GM10266 (cell line): ENCODE measurements around the gene ITGB1BP1.

ENCODE experiments used
- DNase-seq: peaks from one replicate; pipeline ENCODE4 v3.0.0; 2012; ENCODE audit errors: extremely low spot score
- TF ChIP-seq, protein P1 (sequence below): IDR thresholded peaks from 2 replicates; pipeline ENCODE4 v1.5.1; 2012; ENCODE audit warnings: mild to moderate bottlenecking, low read depth; ENCODE audit not compliant: control insufficient read depth, insufficient read depth; ENCODE audit errors: missing control alignments

ITGB1BP1 gene, protein sequence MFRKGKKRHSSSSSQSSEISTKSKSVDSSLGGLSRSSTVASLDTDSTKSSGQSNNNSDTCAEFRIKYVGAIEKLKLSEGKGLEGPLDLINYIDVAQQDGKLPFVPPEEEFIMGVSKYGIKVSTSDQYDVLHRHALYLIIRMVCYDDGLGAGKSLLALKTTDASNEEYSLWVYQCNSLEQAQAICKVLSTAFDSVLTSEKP

DNA sequence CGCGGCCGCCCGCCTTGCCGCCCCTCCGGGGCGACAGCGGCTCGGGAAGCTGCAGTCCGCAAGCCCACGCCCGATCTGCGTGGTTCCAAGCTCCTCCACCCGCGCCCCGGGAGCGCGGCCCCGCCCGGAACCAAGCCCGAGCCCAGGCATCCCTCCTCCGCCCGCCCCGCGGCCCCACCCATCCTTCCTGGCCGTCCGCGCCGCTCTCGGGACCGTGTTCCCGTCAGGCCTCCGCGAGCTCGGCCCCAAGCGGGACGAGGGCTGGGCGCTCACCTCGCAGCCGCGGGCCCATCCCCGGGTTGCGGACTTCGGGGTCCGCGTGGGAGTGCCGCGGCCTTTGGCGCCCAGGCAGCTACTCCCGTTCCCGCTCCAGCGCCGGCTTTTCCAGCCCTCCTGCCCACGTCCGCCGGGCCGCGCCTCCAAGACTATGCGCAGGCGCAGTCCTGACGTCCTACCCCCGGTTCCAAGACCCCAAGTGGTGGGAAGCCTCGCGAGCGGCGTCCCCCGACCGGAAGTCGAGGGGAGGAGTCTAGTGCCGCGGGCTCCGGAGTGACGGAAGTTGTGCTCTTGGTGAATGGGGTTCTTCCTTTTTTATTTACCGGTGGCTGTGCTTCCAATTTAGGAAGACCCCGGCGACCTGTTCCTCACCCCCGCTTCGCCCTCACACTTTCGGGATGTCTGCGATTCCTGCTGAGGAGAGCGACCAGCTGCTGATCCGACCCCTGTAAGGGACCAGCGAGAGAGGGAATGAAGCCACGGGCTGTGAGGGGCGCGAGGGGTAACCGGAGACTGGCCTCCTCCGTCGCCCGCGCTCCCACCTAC is at the start of gene ITGB1BP1, which contains the start of gene CPSF3:
Gene ITGB1BP1 (minus strand): TSS at position 429 of the 822 bp plus-strand sequence. CDS start 4,831 bp downstream, outside the sequence.
Gene CPSF3 (plus strand): TSS at position 555 of the 822 bp plus-strand sequence. CDS start 120 bp downstream, at position 675.
- peak; percentile 98 for DNase-seq
- TF ChIP-seq, protein P1, sequence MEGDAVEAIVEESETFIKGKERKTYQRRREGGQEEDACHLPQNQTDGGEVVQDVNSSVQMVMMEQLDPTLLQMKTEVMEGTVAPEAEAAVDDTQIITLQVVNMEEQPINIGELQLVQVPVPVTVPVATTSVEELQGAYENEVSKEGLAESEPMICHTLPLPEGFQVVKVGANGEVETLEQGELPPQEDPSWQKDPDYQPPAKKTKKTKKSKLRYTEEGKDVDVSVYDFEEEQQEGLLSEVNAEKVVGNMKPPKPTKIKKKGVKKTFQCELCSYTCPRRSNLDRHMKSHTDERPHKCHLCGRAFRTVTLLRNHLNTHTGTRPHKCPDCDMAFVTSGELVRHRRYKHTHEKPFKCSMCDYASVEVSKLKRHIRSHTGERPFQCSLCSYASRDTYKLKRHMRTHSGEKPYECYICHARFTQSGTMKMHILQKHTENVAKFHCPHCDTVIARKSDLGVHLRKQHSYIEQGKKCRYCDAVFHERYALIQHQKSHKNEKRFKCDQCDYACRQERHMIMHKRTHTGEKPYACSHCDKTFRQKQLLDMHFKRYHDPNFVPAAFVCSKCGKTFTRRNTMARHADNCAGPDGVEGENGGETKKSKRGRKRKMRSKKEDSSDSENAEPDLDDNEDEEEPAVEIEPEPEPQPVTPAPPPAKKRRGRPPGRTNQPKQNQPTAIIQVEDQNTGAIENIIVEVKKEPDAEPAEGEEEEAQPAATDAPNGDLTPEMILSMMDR: no peak

DNA sequence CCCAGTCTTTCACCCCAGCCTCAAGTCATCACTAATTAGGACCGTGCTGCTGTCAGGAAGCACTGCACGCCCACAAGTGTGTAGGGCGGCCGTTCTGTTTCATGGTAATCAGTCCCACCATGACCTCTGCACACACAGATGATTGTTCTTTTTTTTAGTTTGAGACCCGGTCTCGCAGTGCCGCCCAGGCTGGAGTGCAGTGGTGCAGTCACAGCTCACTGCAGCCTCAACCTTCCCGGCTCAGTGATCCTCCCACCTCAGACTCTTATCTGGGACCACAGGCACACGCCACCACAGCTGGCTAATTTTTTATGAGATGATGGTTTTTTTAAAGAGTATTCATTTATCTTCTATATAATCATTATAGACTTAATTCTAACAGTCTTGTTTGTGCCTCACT is 49.2 kb upstream of the ITGB1BP1 start:
- TF ChIP-seq, protein P1: no peak
- DNase-seq: no peak

DNA sequence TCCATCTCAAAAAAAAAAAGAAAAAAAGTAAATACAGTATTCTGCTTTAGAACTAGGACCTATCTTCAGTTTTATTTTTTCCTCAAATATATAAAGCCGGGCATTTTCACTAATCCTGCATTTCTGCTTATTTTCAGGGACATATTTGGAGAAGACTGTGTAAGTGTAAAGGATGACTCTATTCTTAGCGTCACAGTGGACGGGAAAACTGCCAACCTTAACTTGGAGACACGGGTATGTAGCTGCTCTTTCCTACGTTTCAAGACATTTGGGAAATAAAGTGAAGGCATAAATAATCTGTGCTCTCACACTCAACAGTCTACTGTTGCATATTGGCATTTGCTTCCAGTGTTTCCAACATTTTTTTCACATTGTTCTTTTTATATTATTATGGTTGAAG is 47.9 kb upstream of the ITGB1BP1 start:
- no peak for DNase-seq
- TF ChIP-seq, protein P1: no peak

DNA sequence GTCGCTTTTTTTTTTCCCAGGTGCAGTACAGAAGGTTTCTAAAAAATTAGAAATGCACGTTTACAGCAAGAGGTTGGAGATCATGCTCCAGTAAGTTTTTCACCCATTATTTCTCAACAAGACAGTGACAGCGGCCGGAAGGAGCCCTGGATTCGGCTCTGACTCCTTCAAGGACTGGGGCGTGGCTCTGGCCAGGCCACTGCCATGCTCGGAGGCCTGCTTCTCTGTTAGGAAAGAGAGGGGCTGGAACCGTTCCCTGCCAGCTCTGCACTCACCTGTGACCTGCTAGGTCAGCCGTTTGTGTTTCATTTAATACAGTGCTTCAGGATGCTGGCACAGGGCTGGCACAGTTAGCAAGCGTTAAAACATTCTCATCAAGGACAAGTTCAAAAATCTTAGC is 44.4 kb upstream of the ITGB1BP1 start:
- TF ChIP-seq, protein P1: no peak
- DNase-seq: no peak

DNA sequence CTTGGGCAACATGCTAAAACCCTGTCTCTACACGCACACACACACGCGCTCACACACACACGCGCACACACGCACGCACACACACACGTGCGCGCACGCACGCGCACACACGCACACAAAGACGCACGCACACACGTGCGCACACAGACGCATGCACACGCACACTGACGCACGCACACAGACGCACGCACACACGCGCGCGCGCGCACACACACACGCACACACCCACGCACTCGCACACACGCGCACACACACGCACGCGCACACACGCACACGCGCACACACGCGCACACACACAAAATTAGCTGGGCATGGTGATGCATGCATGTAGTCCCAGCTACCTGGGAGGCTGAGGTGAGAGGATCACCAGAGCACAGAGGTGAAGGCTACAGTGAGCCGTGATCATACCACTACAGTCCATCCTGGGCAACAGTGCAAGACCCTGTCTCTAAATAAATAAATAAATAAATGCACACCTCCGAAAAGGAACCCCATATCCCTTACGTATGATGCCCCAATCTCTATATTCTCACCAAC is 42.9 kb upstream of the ITGB1BP1 start:
- no peak for DNase-seq
- TF ChIP-seq, protein P1: no peak

DNA sequence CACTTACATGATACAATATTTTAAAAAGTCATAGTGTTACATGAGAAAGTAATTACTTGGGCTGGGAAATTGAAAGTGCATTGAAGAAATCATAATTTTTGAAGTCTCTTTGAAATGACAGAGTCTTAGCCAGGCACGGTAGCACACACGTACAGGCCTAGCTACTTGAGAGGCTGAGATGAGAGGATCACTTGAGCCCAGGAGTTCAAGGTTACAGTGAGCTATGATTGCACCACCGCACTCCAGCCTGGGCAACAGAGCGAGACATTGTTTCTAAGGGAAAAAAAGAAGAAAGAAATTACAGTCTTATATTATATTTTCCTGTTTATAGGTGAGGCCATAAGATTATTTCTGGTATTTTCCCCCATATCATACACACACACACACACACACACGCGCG is 41.8 kb upstream of the ITGB1BP1 start:
- TF ChIP-seq, protein P1: no peak
- no peak for DNase-seq

DNA sequence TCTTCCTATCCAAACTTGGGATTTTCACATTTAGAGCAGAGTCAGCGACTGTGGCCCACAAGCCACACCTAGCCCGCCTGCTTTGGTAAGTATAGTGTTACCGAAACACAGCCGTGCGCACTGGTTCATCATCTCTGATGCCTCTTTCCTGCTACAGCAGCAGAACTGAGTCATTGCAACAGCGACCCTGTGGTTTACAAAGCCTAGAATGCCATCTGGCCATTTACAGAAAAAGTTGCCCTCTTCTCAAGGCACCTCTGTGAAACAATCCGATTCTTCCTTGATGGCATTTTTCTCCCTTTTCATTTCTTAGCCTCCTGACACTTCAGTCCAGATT is 40.3 kb upstream of the ITGB1BP1 start:
- TF ChIP-seq, protein P1: no peak
- DNase-seq: no peak
